C4-2B (cell line): ENCODE results near the gene ARMC9.

Experiments
- H3K27ac ChIP-seq: fragments of 450-650 bp; 2 replicates; pipeline ENCODE4 v1.5.1; 2017
- CTCF ChIP-seq: fragments of 450-650 bp; conservative IDR thresholded peaks from 2 replicates; pipeline ENCODE4 v1.5.1; 2017; ENCODE audit warnings: mild to moderate bottlenecking
- ZFX ChIP-seq: fragments of 450-650 bp; IDR thresholded peaks from 2 replicates; pipeline ENCODE4 v1.6.1; 2017

ARMC9 gene

DNA sequence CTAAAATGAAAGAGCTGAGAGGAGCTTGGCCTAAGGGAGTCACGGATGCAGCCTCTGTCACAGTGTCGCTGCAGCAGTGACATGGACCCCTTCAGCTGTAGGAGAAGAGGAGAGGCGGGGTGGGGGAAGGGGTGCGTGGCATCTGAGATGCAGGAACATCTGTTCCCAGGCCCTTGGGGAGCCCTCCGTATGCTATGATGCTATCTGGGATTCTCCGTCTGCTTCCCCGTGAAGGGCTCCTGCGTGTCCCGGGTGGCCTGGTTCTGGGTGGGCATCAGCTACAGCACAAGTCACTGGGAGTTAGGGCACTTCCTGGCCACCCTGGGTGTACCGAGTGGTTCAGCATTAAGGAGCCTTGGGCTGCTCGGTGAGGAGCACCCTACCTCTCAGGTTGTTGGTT, 161.5 kb downstream of the ARMC9 start:
- H3K27ac ChIP-seq = peak overlapping the region; percentile 39
- TF ChIP-seq ZFX (no peak), CTCF (no peak)

DNA sequence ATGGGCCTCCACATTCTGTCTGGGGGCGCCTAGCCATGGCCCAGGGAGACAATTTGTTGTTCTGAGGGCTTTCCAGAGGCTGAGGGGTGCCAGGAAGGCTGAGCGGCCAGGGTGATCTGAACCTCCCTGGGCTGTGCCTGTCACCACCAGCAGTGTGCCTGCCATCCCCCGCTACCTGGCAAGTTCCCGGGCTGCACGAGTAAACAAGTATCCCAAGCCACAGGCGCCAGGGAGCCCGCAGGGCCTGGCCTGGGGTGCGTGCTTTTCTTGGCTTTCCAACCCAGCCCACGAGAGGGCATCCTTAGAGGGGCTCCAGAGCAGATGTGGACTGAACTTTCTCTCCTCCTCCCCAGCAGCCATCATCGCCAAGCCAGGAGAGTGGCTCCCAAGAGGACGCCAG, 162.0 kb downstream of the ARMC9 start:
- H3K27ac ChIP-seq = peak overlapping the region; percentile 39
- no peak for TF ChIP-seq CTCF
- TF ChIP-seq ZFX = no peak

- TF ChIP-seq CTCF (no peak), ZFX (no peak)
Observed at GRCh38 chr2:231360881-231361371, 162.5 kb downstream of the ARMC9 start.

DNA sequence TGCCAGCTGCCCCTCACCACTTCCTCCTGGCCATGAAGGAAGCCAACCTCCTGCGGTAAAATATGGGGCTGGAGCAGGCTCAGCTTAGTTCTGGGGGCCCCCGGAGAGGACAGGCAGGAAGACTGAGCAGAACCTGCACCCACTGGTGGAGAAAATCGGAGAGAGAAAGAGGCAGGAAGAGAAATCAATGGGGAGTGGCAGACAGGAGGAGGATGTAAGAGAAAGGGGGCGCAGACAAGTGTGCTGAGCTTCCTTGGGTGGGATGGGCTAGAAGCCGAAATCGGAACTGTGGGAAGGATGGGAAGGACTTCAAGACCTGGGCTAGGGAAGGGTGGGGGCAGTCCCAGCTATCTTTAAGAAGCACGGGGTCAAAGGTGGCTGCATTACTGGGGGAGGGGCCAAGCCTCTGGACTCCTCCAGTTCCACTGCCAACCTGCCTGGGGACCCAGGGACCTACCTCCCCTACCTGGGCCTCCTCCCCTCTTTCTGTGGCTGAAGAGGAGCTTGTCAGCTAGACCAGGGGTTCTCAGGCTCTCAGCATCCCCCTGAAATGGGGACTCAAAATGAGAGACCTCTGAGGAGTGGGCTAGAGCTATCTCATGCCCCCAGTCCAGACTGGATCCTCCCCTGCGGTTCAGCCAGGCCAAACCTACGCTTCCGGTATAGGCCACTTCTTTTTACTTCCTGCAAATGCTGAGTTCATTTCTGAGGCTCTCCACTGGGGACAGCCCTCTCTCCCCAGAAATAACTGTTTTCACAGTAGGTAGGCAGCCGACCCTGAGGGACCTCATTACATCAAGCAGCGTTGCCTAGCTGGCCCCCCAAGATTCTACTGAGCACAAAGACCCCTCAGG, 163.5 kb downstream of the ARMC9 start:
- TF ChIP-seq CTCF (no peak), ZFX (no peak)
- no peak overlapping the region for H3K27ac ChIP-seq

More at GRCh38 chr2:231360881-231361371, 162.5 kb downstream of the ARMC9 start:
- peak overlapping the region; percentile 39 for H3K27ac ChIP-seq

- TF ChIP-seq CTCF = no peak
- TF ChIP-seq ZFX = no peak
- H3K27ac ChIP-seq = no peak overlapping the region
Observed at GRCh38 chr2:231362555-231363184, 164.2 kb downstream of the ARMC9 start.

- H3K27ac ChIP-seq = no peak overlapping the region
Observed at GRCh38 chr2:231364061-231364460, 165.6 kb downstream of the ARMC9 start.

More at GRCh38 chr2:231364061-231364460, 165.6 kb downstream of the ARMC9 start:
- TF ChIP-seq ZFX (no peak), CTCF (no peak)
